Right renal cortex interstitium (tissue), 3 donors: ENCODE results near the gene RBM6. TPM values are rescaled to one million over a fixed set of nuclear protein-coding genes. Genes with fewer than 3 reads are reported as not detected.
"Not testable (repeated sequence)": the region's sequence is repeated elsewhere in the genome, so short reads cannot be mapped to it uniquely, and the experiment has no call there.

Experiments
- DNase-seq, 3 donors: peaks; one replicate each; pipeline ENCODE4 v3.0.0-alpha.2; 2013; ENCODE audit warnings: low read depth in 3 of 3, low spot score in 2 of 3
- polyA plus RNA-seq, 3 donors: library from polyadenylated mRNA; unstranded; fragments of 120-200 nt; gene quantifications; one replicate each; pipeline ENCODE4 v1.2.1, GENCODE V29; 2013; ENCODE audit not compliant: insufficient read length in 3 of 3

RBM6 gene
- polyA plus RNA-seq, 3 donors, result 107 to 136 (median 109) TPM

DNA sequence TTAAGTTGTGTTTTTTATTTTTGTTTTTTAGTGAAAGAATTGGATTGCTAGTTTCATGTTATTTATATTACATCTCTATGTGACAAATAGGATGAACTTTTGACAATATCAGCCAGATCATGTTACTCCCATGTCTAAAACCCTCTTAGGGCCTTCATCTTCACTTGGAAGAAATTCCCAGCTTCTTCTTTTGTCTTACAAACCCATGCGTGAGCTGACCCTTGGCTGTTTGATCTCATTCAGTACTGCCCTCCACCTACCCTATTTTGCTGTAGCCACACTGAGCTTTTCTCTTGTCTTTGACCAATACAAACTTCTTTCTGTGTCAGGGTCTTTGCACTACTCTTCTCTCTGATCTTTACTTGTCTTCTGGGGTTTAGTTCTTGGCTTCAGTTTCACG lies 37.0 kb downstream of the RBM6 start:
- no peak for DNase-seq

GRCh38 chr3:49984394-49984793 lies 44.4 kb downstream of the RBM6 start:
- no peak for DNase-seq

DNA sequence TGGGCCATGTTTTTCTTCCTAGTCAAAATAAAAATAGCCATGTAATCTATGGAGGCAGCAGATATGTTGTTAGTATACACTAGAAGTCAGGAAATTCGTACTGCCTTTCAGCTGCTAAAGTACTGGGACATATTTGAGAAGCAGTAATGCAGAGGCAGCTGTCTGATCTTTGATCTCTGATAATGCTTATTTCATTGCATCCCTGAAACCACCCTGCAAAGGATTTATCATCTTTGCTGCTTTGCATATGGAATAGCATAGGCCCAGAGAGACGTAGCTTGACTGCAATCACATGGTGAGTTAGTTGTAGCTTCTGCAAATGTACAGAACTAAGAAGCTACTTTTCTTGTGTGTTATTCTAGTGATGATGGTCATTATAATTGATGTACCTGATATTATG lies 52.4 kb downstream of the RBM6 start:
- no peak for DNase-seq

GRCh38 chr3:49994476-49994875 lies 54.5 kb downstream of the RBM6 start:
- no peak for DNase-seq

DNA sequence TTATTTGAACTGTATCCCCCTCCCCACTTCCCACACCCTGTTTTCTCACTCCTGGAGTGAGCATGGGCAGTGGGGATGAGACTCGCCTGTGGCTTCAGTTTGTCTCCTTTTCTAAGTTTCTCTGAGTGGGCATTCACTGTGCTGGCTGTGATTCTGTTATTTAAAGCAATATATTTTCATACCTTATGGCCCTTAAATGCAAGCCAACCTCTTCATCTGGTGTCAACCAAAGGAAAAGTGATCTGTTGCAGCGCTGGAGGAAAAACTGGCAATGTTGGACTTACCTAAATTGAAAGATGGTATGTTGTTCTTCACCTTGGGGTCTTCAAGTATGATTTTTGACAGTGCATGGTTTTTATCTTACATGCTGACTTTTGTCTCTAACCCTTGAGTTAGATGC lies 56.1 kb downstream of the RBM6 start:
- no peak for DNase-seq

DNA sequence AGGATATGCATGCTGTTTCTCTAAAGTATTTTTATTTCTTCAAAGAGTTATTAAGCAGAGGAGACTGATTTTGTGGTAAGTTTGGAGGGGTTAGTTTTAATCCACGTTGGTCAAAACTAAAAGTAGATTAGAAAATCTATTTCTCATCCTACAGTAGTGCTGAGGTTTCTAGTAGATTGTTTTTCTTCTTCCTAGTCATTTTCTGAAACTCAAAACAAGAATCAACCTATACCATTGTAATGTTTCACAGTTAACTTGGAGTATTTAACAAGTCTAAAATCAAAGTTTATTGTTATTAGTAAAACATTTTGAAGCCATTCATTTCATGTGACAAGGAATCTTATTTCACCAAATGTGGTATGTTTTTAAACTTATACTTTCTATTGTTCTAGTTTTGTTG lies 57.9 kb downstream of the RBM6 start:
- no peak for DNase-seq

GRCh38 chr3:49998326-49998725 lies 58.4 kb downstream of the RBM6 start:
- no peak for DNase-seq

- no peak for DNase-seq
These were observed 61.6 kb downstream of the RBM6 start for GRCh38 chr3:50001511-50001910.

DNA sequence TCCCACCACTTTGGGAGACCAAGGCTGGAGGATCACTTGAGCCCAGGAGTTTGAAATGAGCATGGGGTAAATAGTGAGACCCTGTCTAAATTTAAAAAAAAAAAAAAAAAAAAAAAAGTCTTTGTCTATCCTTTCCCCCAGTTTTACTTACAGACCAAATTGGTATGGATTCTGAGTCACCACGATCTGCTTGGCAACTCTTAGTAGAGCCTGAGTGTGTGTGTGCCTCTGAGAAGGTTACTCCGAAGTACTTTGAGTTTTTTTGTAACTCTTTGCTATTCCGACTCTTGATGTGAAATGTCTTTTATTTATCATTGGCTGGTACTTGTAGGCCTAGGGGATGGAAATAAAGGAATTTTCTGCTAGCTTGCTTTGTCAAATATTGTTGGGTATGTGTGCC lies 63.3 kb downstream of the RBM6 start:
- no peak for DNase-seq

DNA sequence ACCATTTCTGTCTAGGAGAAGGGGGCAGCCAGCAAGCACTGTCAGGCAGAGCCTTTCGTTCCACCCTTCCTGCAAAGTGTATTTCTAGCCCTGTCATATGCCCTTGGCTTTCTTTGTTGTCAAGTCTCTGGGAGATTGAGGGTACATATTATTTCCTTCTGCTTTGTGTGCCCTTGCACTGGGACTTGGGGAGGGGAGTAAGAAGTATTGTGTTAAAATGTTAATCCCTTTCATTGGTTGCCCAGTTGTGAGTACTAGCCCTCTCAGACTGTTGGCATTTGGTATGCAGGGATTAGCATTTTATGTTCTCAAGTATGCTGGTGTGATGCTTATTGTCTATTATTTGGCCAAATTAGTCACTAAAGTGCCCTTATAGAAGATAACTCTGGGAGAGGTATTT lies 63.9 kb downstream of the RBM6 start:
- DNase-seq, result no peak

- no peak for DNase-seq
These were observed 69.0 kb downstream of the RBM6 start for GRCh38 chr3:50008931-50009330.

DNA sequence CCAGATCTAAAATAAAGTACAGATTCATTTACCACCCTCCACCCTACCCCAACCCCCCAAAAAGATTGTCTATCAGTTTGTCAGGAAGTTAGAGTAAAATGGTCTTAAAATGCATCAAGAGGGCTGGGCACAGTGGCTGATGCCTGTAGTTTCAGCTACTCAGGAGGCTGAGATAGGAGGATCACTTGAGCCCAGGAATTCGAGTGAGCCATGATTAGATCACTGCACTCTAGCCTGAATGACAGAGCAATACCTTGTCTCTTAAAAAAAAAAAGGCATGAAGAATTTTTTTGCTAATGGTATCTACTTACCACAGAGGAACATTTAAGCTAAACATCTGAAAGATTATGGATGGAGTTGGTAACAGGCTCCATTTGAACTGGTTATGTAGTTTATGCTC lies 71.0 kb downstream of the RBM6 start:
- no peak for DNase-seq

DNA sequence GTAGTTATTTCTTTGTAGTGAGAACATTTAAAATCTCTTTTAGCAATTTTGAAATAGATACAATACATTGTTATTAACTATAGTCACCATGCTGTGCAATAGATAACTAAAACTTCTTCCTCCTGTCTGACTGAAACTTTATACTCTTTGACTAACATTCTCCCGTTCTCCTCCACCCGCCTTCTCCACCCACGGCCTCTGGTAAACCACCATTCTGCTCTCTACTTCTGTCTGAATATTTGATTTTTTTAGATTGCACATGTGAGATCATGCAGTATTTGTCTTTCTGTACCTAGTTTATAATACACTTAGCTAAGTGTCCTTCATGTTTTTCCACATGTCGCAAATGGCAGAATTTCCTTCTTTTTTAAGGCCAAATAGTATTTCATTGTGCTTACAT lies 76.0 kb downstream of the RBM6 start:
- no peak for DNase-seq

GRCh38 chr3:50028346-50028745 lies 88.4 kb downstream of the RBM6 start:
- no peak for DNase-seq

DNA sequence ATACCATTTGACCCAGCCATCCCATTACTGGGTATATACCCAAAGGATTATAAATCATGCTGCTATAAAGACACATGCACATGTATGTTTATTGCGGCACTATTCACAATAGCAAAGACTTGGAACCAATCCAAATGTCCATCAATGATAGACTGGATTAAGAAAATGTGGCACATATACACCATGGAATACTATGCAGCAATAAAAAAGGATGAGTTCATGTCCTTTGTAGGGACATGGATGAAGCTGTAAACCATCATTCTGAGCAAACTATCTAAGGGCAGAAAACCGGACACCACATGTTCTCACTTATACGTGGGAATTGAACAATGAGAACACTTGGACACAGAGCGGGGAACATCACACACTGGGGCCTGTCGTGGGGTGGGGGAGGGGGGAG lies 91.3 kb downstream of the RBM6 start:
- not testable (repeated sequence) for DNase-seq

GRCh38 chr3:50044976-50045375 lies 105.0 kb downstream of the RBM6 start:
- DNase-seq, result no peak

DNA sequence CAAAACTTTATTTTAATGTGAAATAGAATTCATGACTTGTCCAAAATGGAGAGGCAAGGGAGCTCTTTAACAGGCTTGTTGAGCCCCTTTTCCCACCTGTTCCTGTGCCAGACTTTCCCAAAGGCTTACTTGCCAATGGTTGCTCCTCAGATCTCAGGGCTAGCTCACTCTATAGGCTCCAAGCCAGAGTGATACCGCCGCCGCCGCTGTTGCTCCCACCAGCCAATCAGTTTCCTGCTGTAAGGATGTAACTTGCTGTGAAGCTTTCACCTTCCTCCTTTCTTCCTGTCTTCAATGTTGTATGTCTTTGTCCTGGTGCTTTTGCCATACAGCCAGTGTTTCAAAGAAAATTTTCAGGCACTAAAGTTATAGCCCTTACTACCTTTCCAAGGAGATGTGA lies 107.5 kb downstream of the RBM6 start:
- no peak for DNase-seq

- DNase-seq, result no peak
These were observed 110.4 kb downstream of the RBM6 start for GRCh38 chr3:50050361-50050760.

GRCh38 chr3:50057756-50058155 lies 117.8 kb downstream of the RBM6 start:
- DNase-seq, result no peak

DNA sequence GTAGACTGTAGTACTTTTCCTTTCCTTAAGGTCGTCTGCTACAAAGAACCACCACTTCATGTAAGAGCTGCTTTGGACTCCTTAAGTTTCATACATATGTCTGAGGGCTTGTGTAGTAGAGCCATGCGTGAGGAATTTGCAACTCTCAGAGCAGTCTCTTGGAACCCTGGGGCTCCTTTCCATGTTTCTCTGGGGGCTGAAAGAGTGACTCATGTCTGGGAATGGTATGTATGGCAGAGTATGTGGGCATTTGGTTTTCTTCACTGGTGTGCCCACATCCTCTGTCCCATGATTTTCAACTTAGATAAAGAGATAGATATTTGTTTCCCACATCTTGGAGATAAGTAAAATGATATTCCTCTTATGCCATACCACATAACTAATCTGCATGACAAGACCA lies 128.2 kb downstream of the RBM6 start:
- no peak for DNase-seq

DNA sequence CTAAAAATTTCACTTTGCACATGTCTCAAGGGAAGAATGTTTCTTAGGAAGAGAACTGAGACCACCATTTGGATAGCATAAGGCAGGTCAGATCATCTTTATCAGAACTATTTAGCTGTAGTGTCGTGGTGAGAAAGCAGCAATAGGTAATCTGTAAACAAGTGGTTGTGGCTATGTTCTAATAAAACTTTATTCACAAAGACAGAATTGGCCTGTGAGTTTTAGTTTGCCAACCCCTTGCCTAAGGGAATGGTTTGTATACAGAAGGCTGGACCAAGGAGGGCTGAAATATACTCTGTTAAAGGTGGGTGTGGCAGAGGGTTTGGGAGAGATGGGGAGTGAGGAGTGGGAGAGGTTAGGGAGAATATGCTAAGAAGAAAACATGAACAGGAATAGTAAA lies 138.1 kb downstream of the RBM6 start:
- DNase-seq, result no peak

- DNase-seq, result no peak
These were observed 138.7 kb downstream of the RBM6 start for GRCh38 chr3:50078622-50079021.

DNA sequence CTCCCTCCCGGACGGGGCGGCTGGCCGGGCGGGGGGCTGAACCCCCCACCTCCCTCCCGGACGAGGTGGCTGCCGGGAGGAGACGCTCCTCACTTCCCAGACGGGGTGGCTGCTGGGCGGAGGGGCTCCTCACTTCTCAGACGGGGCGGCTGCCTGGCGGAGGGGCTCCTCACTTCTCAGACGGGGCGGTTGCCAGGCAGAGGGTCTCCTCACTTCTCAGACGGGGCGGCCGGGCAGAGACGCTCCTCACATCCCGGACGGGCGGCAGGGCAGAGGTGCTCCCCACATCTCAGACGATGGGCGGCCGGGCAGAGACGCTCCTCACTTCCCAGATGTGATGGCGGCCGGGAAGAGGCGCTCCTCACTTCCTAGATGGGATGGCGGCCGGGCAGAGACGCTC lies 145.0 kb downstream of the RBM6 start:
- not testable (repeated sequence) for DNase-seq
